Body of pancreas (tissue), 4 donors: Measurements from ENCODE around the gene TTC31. TPM values are rescaled to one million over a fixed set of nuclear protein-coding genes. Genes with fewer than 3 reads are reported as not detected.

Experiments
- ATAC-seq: fragments of 150-250 bp; one replicate; pipeline ENCODE4 v1.9.1; 2016
- DNase-seq, 4 donors: peaks; one replicate each; pipeline ENCODE4 v3.0.0-alpha.2; 2019
- H3K27ac ChIP-seq, 4 donors: fragments of 200-600 bp; sonication (generic); 1 replicate in 3 of 4; 2 replicates in 1 of 4; pipeline versions ENCODE4 v1.5.1 to v1.6.1; 2016 to 2019; ENCODE audit warnings: mild to moderate bottlenecking in 1 of 4, mixed read lengths in 1 of 4, moderate library complexity in 1 of 4
- H3K27me3 ChIP-seq, 2 donors: fragments of 200-600 bp; sonication (generic); one replicate each; pipeline ENCODE4 v1.6.0; 2016; ENCODE audit warnings: mild to moderate bottlenecking in 1 of 2
- H3K36me3 ChIP-seq, 2 donors: fragments of 200-600 bp; sonication (generic); replicated peaks in 1 of 2; 2 replicates each; pipeline ENCODE4 v1.5.1; 2016; ENCODE audit warnings: low read depth in 2 of 2; ENCODE audit not compliant: insufficient read depth in 1 of 2
- H3K4me1 ChIP-seq: fragments of 200-600 bp; sonication (generic); one replicate; pipeline ENCODE4 v1.6.0; 2016
- H3K4me3 ChIP-seq, 2 donors: fragments of 200-600 bp; sonication (generic); 1 replicate in 1 of 2; 2 replicates in 1 of 2; pipeline ENCODE4 v1.5.1; 2016 to 2019
- H3K9me3 ChIP-seq, 3 donors: fragments of 200-600 bp; sonication (generic); 1 replicate in 2 of 3; 2 replicates in 1 of 3; pipeline ENCODE4 v1.5.1; 2016
- CTCF ChIP-seq, 7 experiments: fragments of 450-650 bp in 4 of 7; fragments of 200-600 bp in 3 of 7; sonication (generic) in 3 of 7; IDR thresholded peaks; one replicate each; pipeline ENCODE4 v1.5.1; 2016 to 2019; ENCODE audit warnings: antibody characterized with exemption in 7 of 7
- POLR2A ChIP-seq, 3 donors: fragments of 450-650 bp; IDR thresholded peaks; one replicate each; pipeline ENCODE4 v1.6.1; 2016; ENCODE audit warnings: antibody characterized with exemption in 3 of 3, mild to moderate bottlenecking in 2 of 3
- WGBS, 2 donors: methylation state at CpG; one replicate each; pipeline ENCODE4 v1.1.5; 2017; 5-methylcytosine and 5-hydroxymethylcytosine counted together
- intact Hi-C: fragments of 100-400 bp; cut with DNase I; formaldehyde crosslinking; loops from one replicate; pipeline ENCODE4 v1.15.1; 2023
- total RNA-seq, 2 donors: library from RNA; depleted of rRNA; stranded (reverse); fragments of >200 nt; gene quantifications; one replicate each; pipeline ENCODE4 v1.1.0, GENCODE V29; 2016

The TTC31 gene
- total RNA-seq, 2 donors from 2014 or later, result 26.5 to 28.3 TPM

- no peak overlapping the region for H3K4me3 ChIP-seq
- no peak for ATAC-seq
- WGBS, 2 donors, result 87 to 100% methylated on average over 1 of the region's 1 CpG
- H3K36me3 ChIP-seq, result no peaks in the 10 kb centered on the region
- no peaks in the 10 kb centered on the region for H3K27me3 ChIP-seq
- DNase-seq, result no peak
- H3K4me1 ChIP-seq, result peaks cover 39% of the 10 kb centered on the region
- TF ChIP-seq CTCF (IDR thresholded peaks at IDR 0.05) (no peak), POLR2A (IDR thresholded peaks at IDR 0.05) (no peak)
- no peak overlapping the region for H3K27ac ChIP-seq
- H3K9me3 ChIP-seq, result no peaks in the 10 kb centered on the region
- intact Hi-C loops, result no loop called here
Observed at GRCh38 chr2:74438248-74438647, 44.6 kb upstream of the TTC31 start.

- H3K27me3 ChIP-seq, result no peaks in the 10 kb centered on the region
- WGBS, 2 donors, result 13 to 26% methylated on average over 3 of the region's 3 CpGs
- TF ChIP-seq POLR2A (IDR thresholded peaks at IDR 0.05), result no peak
- TF ChIP-seq CTCF (IDR thresholded peaks at IDR 0.05), result no peak
- H3K36me3 ChIP-seq, result no peaks in the 10 kb centered on the region
- DNase-seq, result no peak
- ATAC-seq, result no peak
- H3K4me3 ChIP-seq, result no peak overlapping the region
- H3K4me1 ChIP-seq, result peaks cover 39% of the 10 kb centered on the region
- peak overlapping the region in 3 of 4 donors; percentile 96 to 98 (median 97) for H3K27ac ChIP-seq
- intact Hi-C loops, result no loop called here
- no peaks in the 10 kb centered on the region for H3K9me3 ChIP-seq
Observed at GRCh38 chr2:74439373-74439772, 43.5 kb upstream of the TTC31 start.

GRCh38 chr2:74439803-74440377 is 43.0 kb upstream of the TTC31 start:
- H3K36me3 ChIP-seq, result no peaks in the 10 kb centered on the region
- DNase-seq (peak; percentile 47 to 57 (median 51)), ATAC-seq (no peak)
- H3K4me3 ChIP-seq, result peak overlapping the region; percentile 26 to 45
- 3 to 10% methylated on average over 12 to 14 of the region's 14 CpGs for WGBS, 2 donors
- peak overlapping the region; percentile 95 to 98 (median 96) for H3K27ac ChIP-seq
- H3K4me1 ChIP-seq, result peaks cover 39% of the 10 kb centered on the region
- intact Hi-C loops, result no loop called here
- TF ChIP-seq POLR2A (IDR thresholded peaks at IDR 0.05) (no peak), CTCF (IDR thresholded peaks at IDR 0.05) (no peak)
- no peaks in the 10 kb centered on the region for H3K27me3 ChIP-seq
- H3K9me3 ChIP-seq, result no peaks in the 10 kb centered on the region

GRCh38 chr2:74440378-74441169 is 42.3 kb upstream of the TTC31 start:
- H3K4me1 ChIP-seq, result peaks cover 39% of the 10 kb centered on the region
- no peaks in the 10 kb centered on the region for H3K9me3 ChIP-seq
- no peaks in the 10 kb centered on the region for H3K36me3 ChIP-seq
- peak; percentile 84 to 91 (median 89) for DNase-seq
- no peaks in the 10 kb centered on the region for H3K27me3 ChIP-seq
- 5 to 10% methylated on average over 11 to 43 of the region's 45 CpGs for WGBS, 2 donors
- H3K4me3 ChIP-seq, result peak overlapping the region; percentile 26 to 45
- intact Hi-C loops, result no loop called here
- H3K27ac ChIP-seq, result peak overlapping the region; percentile 95 to 98 (median 96)
- peak in 6 of 7 experiments; percentile 20 to 65 (median 55) for TF ChIP-seq CTCF (IDR thresholded peaks at IDR 0.05)
- TF ChIP-seq POLR2A (IDR thresholded peaks at IDR 0.05), result peak; percentile 68 to 81 (median 80)
- peak; percentile 81 for ATAC-seq
